Measurements from ENCODE around the gene SEC14L6.

The SEC14L6 gene

DNA sequence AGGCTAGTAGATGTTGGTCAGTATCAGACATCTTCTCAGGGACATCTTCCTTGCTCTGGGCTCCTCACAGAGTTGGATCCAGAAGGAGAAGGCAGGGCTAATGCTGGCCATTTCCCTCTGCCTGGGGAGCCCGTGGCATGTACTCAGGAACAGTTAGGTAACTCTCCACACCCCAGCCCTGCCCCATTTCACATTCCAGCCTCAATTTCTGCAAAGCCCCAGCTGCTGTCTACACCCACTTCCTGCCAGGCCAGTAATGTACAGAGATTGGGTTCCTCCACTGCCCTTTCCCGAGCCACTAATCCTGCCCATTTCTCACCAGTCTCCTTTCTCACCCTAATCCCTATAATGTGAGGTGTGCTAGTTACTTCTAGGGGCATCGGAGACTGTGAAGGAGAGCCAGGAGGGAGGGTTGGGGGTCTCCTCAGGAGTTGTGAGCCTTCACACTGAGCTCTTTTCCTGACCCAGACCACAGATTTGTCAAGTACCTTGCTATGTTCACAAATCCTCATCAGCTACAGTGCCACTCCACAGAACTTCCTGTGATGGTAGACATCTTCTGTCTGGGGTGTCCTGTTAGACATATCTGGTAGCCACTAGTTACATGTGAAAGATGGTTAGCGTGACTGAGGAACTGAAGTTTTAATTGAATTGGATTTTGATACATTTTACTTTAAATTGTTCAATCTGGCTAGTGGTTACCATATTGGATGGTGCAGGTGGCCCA is 73.4 kb downstream of the SEC14L6 start:
- TF ChIP-seq, protein P1, sequence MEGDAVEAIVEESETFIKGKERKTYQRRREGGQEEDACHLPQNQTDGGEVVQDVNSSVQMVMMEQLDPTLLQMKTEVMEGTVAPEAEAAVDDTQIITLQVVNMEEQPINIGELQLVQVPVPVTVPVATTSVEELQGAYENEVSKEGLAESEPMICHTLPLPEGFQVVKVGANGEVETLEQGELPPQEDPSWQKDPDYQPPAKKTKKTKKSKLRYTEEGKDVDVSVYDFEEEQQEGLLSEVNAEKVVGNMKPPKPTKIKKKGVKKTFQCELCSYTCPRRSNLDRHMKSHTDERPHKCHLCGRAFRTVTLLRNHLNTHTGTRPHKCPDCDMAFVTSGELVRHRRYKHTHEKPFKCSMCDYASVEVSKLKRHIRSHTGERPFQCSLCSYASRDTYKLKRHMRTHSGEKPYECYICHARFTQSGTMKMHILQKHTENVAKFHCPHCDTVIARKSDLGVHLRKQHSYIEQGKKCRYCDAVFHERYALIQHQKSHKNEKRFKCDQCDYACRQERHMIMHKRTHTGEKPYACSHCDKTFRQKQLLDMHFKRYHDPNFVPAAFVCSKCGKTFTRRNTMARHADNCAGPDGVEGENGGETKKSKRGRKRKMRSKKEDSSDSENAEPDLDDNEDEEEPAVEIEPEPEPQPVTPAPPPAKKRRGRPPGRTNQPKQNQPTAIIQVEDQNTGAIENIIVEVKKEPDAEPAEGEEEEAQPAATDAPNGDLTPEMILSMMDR (IDR thresholded peaks at IDR 0.05; ENCODE audit: insufficient read depth, low read depth, low read length, missing control alignments), result no peak
- no peak for DNase-seq (ENCODE audit: low read depth)
- no peak overlapping the region for H3K4me3 ChIP-seq (ENCODE audit: low read depth, low read length)
